Stomach (tissue), 9 donors: Measurements from ENCODE around the gene CRTC3. TPM values are rescaled to one million over a fixed set of nuclear protein-coding genes. Genes with fewer than 3 reads are reported as not detected.
"Not testable (repeated sequence)": the region's sequence is repeated elsewhere in the genome, so short reads cannot be mapped to it uniquely, and the experiment has no call there.

Source experiments
- DNase-seq, 2 donors: peaks; one replicate each; pipeline versions ENCODE4 v3.0.0 to v3.0.0-alpha.2; 2013 to 2019
- H3K27ac ChIP-seq, 5 donors: fragments of 200-600 bp in 4 of 5; sonication (generic) in 4 of 5; one replicate each; pipeline ENCODE4 v1.5.1; 2013 to 2019; ENCODE audit warnings: mild to moderate bottlenecking in 1 of 5, moderate library complexity in 1 of 5
- H3K27me3 ChIP-seq, 3 donors: fragments of 200-600 bp; sonication (generic); one replicate each; pipeline ENCODE4 v1.5.1; 2017 to 2019; ENCODE audit warnings: mixed run types in 1 of 3
- H3K36me3 ChIP-seq, 4 donors: fragments of 200-600 bp; sonication (generic); 1 replicate in 3 of 4; 2 replicates in 1 of 4; pipeline ENCODE4 v1.5.1; 2016 to 2019
- H3K4me1 ChIP-seq, 4 donors: fragments of 200-600 bp; sonication (generic); one replicate each; pipeline ENCODE4 v1.5.1; 2016 to 2019
- H3K4me3 ChIP-seq, 4 donors: fragments of 200-600 bp; sonication (generic) in 3 of 4; one replicate each; pipeline ENCODE4 v1.5.1; 2016 to 2019; ENCODE audit warnings: mild to moderate bottlenecking in 1 of 4
- H3K9me3 ChIP-seq, 4 donors: fragments of 200-600 bp; sonication (generic); one replicate each; pipeline ENCODE4 v1.5.1; 2016 to 2019
- CTCF ChIP-seq, 7 experiments: fragments of 450-650 bp in 4 of 7; fragments of 200-600 bp in 3 of 7; sonication (generic) in 3 of 7; IDR thresholded peaks; one replicate each; pipeline ENCODE4 v1.5.1; 2016 to 2019; ENCODE audit warnings: antibody characterized with exemption in 7 of 7, control low read depth in 2 of 7, mild to moderate bottlenecking in 1 of 7
- EP300 ChIP-seq: sonication (generic); formaldehyde crosslinking; IDR thresholded peaks from one replicate; pipeline ENCODE4 v1.6.1; 2017; ENCODE audit warnings: antibody characterized with exemption
- POLR2A ChIP-seq, 4 donors: fragments of 450-650 bp; IDR thresholded peaks; one replicate each; pipeline ENCODE4 v1.6.1; 2016; ENCODE audit warnings: antibody characterized with exemption in 4 of 4, control low read depth in 2 of 4, mild to moderate bottlenecking in 1 of 4, moderate library complexity in 1 of 4
- POLR2AphosphoS5 ChIP-seq, 3 donors: sonication (generic); formaldehyde crosslinking; IDR thresholded peaks; one replicate each; pipeline ENCODE4 v1.6.1; 2016; ENCODE audit warnings: antibody characterized with exemption in 3 of 3
- WGBS, 5 donors: extraction: QIAGEN DNeasy Blood & Tissue Kit in 3 of 5; methylation state at CpG; one replicate each; pipeline versions ENCODE4 v1.1.5 to v1.1.7; 2013 to 2018; 5-methylcytosine and 5-hydroxymethylcytosine counted together
- intact Hi-C: fragments of 100-400 bp; cut with DNase I; formaldehyde crosslinking; loops from one replicate; pipeline ENCODE4 v1.15.1; 2023; ENCODE audit warnings: low total_unique reads
- polyA plus RNA-seq, 3 donors: library from polyadenylated mRNA; stranded (reverse); fragments of 200-250 nt; gene quantifications; one replicate each; pipeline ENCODE4 v1.2.3, GENCODE V29; 2013
- total RNA-seq, 5 donors: library from RNA; depleted of rRNA; stranded (reverse); fragments of >200 nt; gene quantifications; one replicate each; pipeline versions ENCODE4 v1.1.0 to v1.2.3, GENCODE V29; 2014 to 2016
- donor health status: healthy with polysubstance abuse.
- donor health status: Bipolar disorder and iron deficiency.
- donor health status: healthy.

CRTC3 gene
- total and polyA plus RNA-seq, 8 donors, result 8.2 to 47.7 (median 14.5) TPM

- no peaks in the 10 kb centered on the region for H3K9me3 ChIP-seq
- H3K27ac ChIP-seq, result no peak overlapping the region
- no peak for TF ChIP-seq EP300
- TF ChIP-seq CTCF (IDR thresholded peaks at IDR 0.05), result no peak
- TF ChIP-seq POLR2A (IDR thresholded peaks at IDR 0.05), result no peak
- TF ChIP-seq POLR2AphosphoS5 (IDR thresholded peaks at IDR 0.05), result no peak
- intact Hi-C loops, result no loop called here
- H3K27me3 ChIP-seq, result no peaks in the 10 kb centered on the region
- no peaks in the 10 kb centered on the region for H3K4me1 ChIP-seq
- no peak overlapping the region for H3K4me3 ChIP-seq
- DNase-seq, result no peak
- no peaks in the 10 kb centered on the region for H3K36me3 ChIP-seq
- 86 to 91% (median 89%) methylated on average over 5 of the region's 5 CpGs for WGBS, 5 donors
Observed at GRCh38 chr15:90520365-90520764, 9.4 kb upstream of the CRTC3 start.

- intact Hi-C loops, result no loop called here
- Histone ChIP-seq H3K27me3 (no peaks in the 10 kb centered on the region), H3K4me3 (no peak overlapping the region), H3K9me3 (no peaks in the 10 kb centered on the region), H3K36me3 (no peaks in the 10 kb centered on the region), H3K4me1 (no peaks in the 10 kb centered on the region), H3K27ac (no peak overlapping the region)
- no peak for DNase-seq
- TF ChIP-seq CTCF (IDR thresholded peaks at IDR 0.05) (no peak), POLR2A (IDR thresholded peaks at IDR 0.05) (no peak), EP300 (no peak), POLR2AphosphoS5 (IDR thresholded peaks at IDR 0.05) (no peak)
- 87 to 98% (median 92%) methylated on average over 3 of the region's 3 CpGs for WGBS, 5 donors
Observed at GRCh38 chr15:90523373-90523772, 6.3 kb upstream of the CRTC3 start.

- H3K4me1 ChIP-seq, H3K4me3 ChIP-seq, DNase-seq, H3K36me3 ChIP-seq, H3K27ac ChIP-seq, H3K9me3 ChIP-seq, intact Hi-C loops, H3K27me3 ChIP-seq: not testable (repeated sequence)
- whole genome bisulfite sequencing, 5 donors, result 84 to 92% (median 90%) methylated on average over 6 of the region's 6 CpGs
Observed at GRCh38 chr15:90524018-90524803, 5.5 kb upstream of the CRTC3 start.

- Histone ChIP-seq H3K27ac (peak overlapping the region; percentile 91 to 98 (median 94)), H3K4me3 (peak overlapping the region; percentile 64 to 86 (median 76)), H3K4me1 (peaks cover 19 to 41% (median 33%) of the 10 kb centered on the region in 4 donors), H3K9me3 (no peaks in the 10 kb centered on the region), H3K36me3 (no peaks in the 10 kb centered on the region), H3K27me3 (no peaks in the 10 kb centered on the region)
- WGBS, 5 donors, result 77 to 84% (median 80%) methylated on average over 13 to 15 of the region's 15 CpGs
- intact Hi-C loops, result no loop called here
- DNase-seq, result no peak
- TF ChIP-seq POLR2AphosphoS5 (IDR thresholded peaks at IDR 0.05) (no peak), EP300 (no peak), CTCF (IDR thresholded peaks at IDR 0.05) (no peak), POLR2A (IDR thresholded peaks at IDR 0.05) (no peak)
Observed at GRCh38 chr15:90529011-90529370, 732 bp upstream of the CRTC3 start.
